Stimulated activated CD4-positive, alpha-beta T cell treated with anti-CD3 and anti-CD28 coated beads, Interleukin-2, amount 100 ng/mL, for 24 hours (primary cell): ENCODE measurements around the gene CASKIN2.

Source experiments
- DNase-seq, 2 donors: peaks; one replicate each; pipeline ENCODE4 v3.0.0-alpha.2; 2020

The CASKIN2 gene

GRCh38 chr17:75548813-75549212 lies 33.5 kb upstream of the CASKIN2 start:
- DNase-seq = no peak

GRCh38 chr17:75547091-75547490 lies 31.8 kb upstream of the CASKIN2 start:
- no peak for DNase-seq

- DNase-seq = no peak
Observed at GRCh38 chr17:75546181-75546580, 30.8 kb upstream of the CASKIN2 start.

GRCh38 chr17:75544250-75544649 lies 28.9 kb upstream of the CASKIN2 start:
- no peak for DNase-seq

- no peak for DNase-seq
Observed at GRCh38 chr17:75542728-75543336, 27.5 kb upstream of the CASKIN2 start.

GRCh38 chr17:75542229-75542628 lies 26.9 kb upstream of the CASKIN2 start:
- no peak for DNase-seq

GRCh38 chr17:75540923-75541503 lies 25.7 kb upstream of the CASKIN2 start:
- DNase-seq = no peak

GRCh38 chr17:75539967-75540729 lies 24.8 kb upstream of the CASKIN2 start:
- DNase-seq = no peak

GRCh38 chr17:75536366-75536765 lies 21.0 kb upstream of the CASKIN2 start:
- DNase-seq = no peak

GRCh38 chr17:75535871-75536270 lies 20.5 kb upstream of the CASKIN2 start:
- no peak for DNase-seq

GRCh38 chr17:75535119-75535537 lies 19.8 kb upstream of the CASKIN2 start:
- DNase-seq = peak; percentile 53 to 62

GRCh38 chr17:75531721-75532072 lies 16.4 kb upstream of the CASKIN2 start:
- no peak for DNase-seq

- no peak for DNase-seq
Observed at GRCh38 chr17:75530837-75531720, 15.7 kb upstream of the CASKIN2 start.

- no peak for DNase-seq
Observed at GRCh38 chr17:75526555-75527270, 11.4 kb upstream of the CASKIN2 start.

- no peak for DNase-seq
Observed at GRCh38 chr17:75525806-75526554, 10.6 kb upstream of the CASKIN2 start.

GRCh38 chr17:75524970-75525805 lies 9.9 kb upstream of the CASKIN2 start, which contains the start of gene LLGL2:
TSS of gene LLGL2 (plus strand) at chr17:75525697. CDS start at chr17:75543427, 17,730 bp downstream.
- peak; percentile 80 for DNase-seq

GRCh38 chr17:75524269-75524969 lies 9.1 kb upstream of the CASKIN2 start:
- no peak for DNase-seq

- DNase-seq = no peak
Observed at GRCh38 chr17:75523647-75524046, 8.3 kb upstream of the CASKIN2 start.

GRCh38 chr17:75521951-75522727 lies 6.8 kb upstream of the CASKIN2 start:
- no peak for DNase-seq
